HFFc6 (cell line): ENCODE measurements around the gene GHITM. TPM values are rescaled to one million over a fixed set of nuclear protein-coding genes. Genes with fewer than 3 reads are reported as not detected.
"Not testable (repeated sequence)": the region's sequence is repeated elsewhere in the genome, so short reads cannot be mapped to it uniquely, and the experiment has no call there.

Source experiments
- DNase-seq: peaks from one replicate; pipeline ENCODE4 v3.0.0-alpha.2; 2018
- H3K27ac Mint-ChIP-seq: 2 replicates; pipeline ENCODE4 v1.8.0; 2020; ENCODE audit warnings: mild to moderate bottlenecking, mixed read lengths
- H3K27me3 Mint-ChIP-seq: 2 replicates; pipeline ENCODE4 v1.8.0; 2021; ENCODE audit warnings: mild to moderate bottlenecking, moderate library complexity, mixed read lengths; ENCODE audit not compliant: insufficient read depth
- H3K36me3 Mint-ChIP-seq: 2 replicates; pipeline ENCODE4 v1.8.0; 2021; ENCODE audit warnings: low read depth, mixed read lengths
- H3K4me1 Mint-ChIP-seq: 2 replicates; pipeline ENCODE4 v1.8.0; 2020; ENCODE audit warnings: low read depth, mixed read lengths
- H3K4me3 Mint-ChIP-seq: 2 replicates; pipeline ENCODE4 v1.8.0; 2020; ENCODE audit warnings: mild to moderate bottlenecking, moderate library complexity, mixed read lengths
- H3K9me3 Mint-ChIP-seq: 2 replicates; pipeline ENCODE4 v1.8.0; 2020; ENCODE audit warnings: mild to moderate bottlenecking, mixed read lengths
- total RNA-seq, 6 experiments: library from RNA; stranded (reverse); fragmentation: NEBNext Ultra II Directional; extraction: Animal tissue kit (Norgen Biotek cat#: 25700); gene quantifications; 2 replicates in 1 of 6; 3 replicates in 5 of 6; pipeline ENCODE4 v1.2.3, GENCODE V29; 2021
- TF ChIP-seq, protein P1 (sequence below): fragments of 200-600 bp; sonication (generic); IDR thresholded peaks from 2 replicates; pipeline ENCODE4 v1.5.0; 2021; ENCODE audit warnings: antibody characterized with exemption, mild to moderate bottlenecking

GHITM gene
- total RNA-seq, 6 experiments from 2014 or later, result 137 to 155 (median 142) TPM

- H3K4me3 Mint-ChIP-seq, result no peak overlapping the region
- no peaks in the 10 kb centered on the region for H3K9me3 Mint-ChIP-seq
- H3K4me1 Mint-ChIP-seq, result no peaks in the 10 kb centered on the region
- TF ChIP-seq, protein P1, sequence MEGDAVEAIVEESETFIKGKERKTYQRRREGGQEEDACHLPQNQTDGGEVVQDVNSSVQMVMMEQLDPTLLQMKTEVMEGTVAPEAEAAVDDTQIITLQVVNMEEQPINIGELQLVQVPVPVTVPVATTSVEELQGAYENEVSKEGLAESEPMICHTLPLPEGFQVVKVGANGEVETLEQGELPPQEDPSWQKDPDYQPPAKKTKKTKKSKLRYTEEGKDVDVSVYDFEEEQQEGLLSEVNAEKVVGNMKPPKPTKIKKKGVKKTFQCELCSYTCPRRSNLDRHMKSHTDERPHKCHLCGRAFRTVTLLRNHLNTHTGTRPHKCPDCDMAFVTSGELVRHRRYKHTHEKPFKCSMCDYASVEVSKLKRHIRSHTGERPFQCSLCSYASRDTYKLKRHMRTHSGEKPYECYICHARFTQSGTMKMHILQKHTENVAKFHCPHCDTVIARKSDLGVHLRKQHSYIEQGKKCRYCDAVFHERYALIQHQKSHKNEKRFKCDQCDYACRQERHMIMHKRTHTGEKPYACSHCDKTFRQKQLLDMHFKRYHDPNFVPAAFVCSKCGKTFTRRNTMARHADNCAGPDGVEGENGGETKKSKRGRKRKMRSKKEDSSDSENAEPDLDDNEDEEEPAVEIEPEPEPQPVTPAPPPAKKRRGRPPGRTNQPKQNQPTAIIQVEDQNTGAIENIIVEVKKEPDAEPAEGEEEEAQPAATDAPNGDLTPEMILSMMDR, result no peak
- DNase-seq, result no peak
- no peaks in the 10 kb centered on the region for H3K36me3 Mint-ChIP-seq
- H3K27ac Mint-ChIP-seq, result no peak overlapping the region
- peaks cover 9% of the 10 kb centered on the region for H3K27me3 Mint-ChIP-seq
Measured at GRCh38 chr10:84123362-84123761, 15.9 kb upstream of the GHITM start.

- not testable (repeated sequence) for H3K27me3 Mint-ChIP-seq, H3K4me1 Mint-ChIP-seq, H3K27ac Mint-ChIP-seq, DNase-seq, H3K9me3 Mint-ChIP-seq, H3K36me3 Mint-ChIP-seq, H3K4me3 Mint-ChIP-seq
- TF ChIP-seq, protein P1, result peak; percentile 39
Measured at GRCh38 chr10:84125910-84126784, 13.2 kb upstream of the GHITM start.

DNA sequence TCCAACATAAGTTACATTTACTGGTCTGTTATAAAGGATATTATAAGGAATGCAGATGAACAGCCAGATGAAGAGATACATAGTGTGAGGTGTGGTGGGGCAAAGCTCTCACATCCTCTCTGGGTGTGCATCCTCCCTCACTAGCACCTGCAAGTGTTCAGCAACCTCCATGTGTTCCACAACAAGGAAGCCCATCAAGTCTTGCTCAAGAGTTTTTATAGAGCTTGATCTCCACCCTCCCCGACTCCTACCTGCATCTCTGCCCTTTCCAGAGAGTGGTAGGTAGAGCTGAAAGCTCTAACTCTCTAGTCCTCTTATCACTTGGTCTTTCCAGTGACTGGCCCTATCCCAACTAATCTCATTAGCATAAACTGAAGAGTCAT, 12.5 kb upstream of the GHITM start:
- Mint-ChIP-seq H3K36me3 (no peaks in the 10 kb centered on the region), H3K27me3 (peaks cover 7% of the 10 kb centered on the region), H3K9me3 (no peaks in the 10 kb centered on the region), H3K27ac (no peak overlapping the region), H3K4me3 (no peak overlapping the region), H3K4me1 (no peaks in the 10 kb centered on the region)
- TF ChIP-seq, protein P1, result no peak
- no peak for DNase-seq

- Mint-ChIP-seq H3K4me3 (no peak overlapping the region), H3K4me1 (peaks cover 15% of the 10 kb centered on the region), H3K27ac (no peak overlapping the region), H3K27me3 (no peaks in the 10 kb centered on the region; the same call in none of the 2 replicates), H3K36me3 (peaks cover 7% of the 10 kb centered on the region; the same call in 1 of the 2 replicates), H3K9me3 (no peaks in the 10 kb centered on the region)
- TF ChIP-seq, protein P1, result no peak
- DNase-seq, result no peak
Measured at GRCh38 chr10:84135836-84136235, 3.5 kb upstream of the GHITM start.

GRCh38 chr10:84137811-84138210, 1.5 kb upstream of the GHITM start:
- Mint-ChIP-seq H3K27me3 (no peaks in the 10 kb centered on the region; the same call in none of the 2 replicates), H3K27ac (no peak overlapping the region), H3K36me3 (peaks cover 7% of the 10 kb centered on the region; the same call in 1 of the 2 replicates), H3K9me3 (no peaks in the 10 kb centered on the region), H3K4me3 (no peak overlapping the region), H3K4me1 (peaks cover 26% of the 10 kb centered on the region)
- no peak for DNase-seq
- TF ChIP-seq, protein P1, result no peak
